ENCODE data around the gene IL34. TPM values are rescaled to one million over a fixed set of nuclear protein-coding genes. Genes with fewer than 3 reads are reported as not detected.

Gene IL34
- total RNA-seq, 1 donor from 2014 or later = 0.86 TPM

GRCh38 chr16:70674221-70675014 lies 28.1 kb downstream of the IL34 start:
- TF ChIP-seq CTCF (conservative IDR thresholded peaks at IDR 0.05; ENCODE audit: low read depth, low read length) = no peak
- no peak overlapping the region for H3K4me3 ChIP-seq (ENCODE audit: low read depth, low read length)
- no peak for DNase-seq (ENCODE audit: low read depth)

- no peak for DNase-seq (ENCODE audit: low read depth)
- no peak overlapping the region for H3K4me3 ChIP-seq (ENCODE audit: low read depth, low read length)
- no peak for TF ChIP-seq CTCF (conservative IDR thresholded peaks at IDR 0.05; ENCODE audit: low read depth, low read length)
These were observed 29.6 kb downstream of the IL34 start for GRCh38 chr16:70675851-70676513.

GRCh38 chr16:70676675-70677498 lies 30.5 kb downstream of the IL34 start:
- TF ChIP-seq CTCF (conservative IDR thresholded peaks at IDR 0.05; ENCODE audit: low read depth, low read length) = no peak
- H3K4me3 ChIP-seq (ENCODE audit: low read depth, low read length) = no peak overlapping the region
- DNase-seq (ENCODE audit: low read depth) = no peak

GRCh38 chr16:70677499-70678120 lies 31.3 kb downstream of the IL34 start:
- no peak overlapping the region for H3K4me3 ChIP-seq (ENCODE audit: low read depth, low read length)
- TF ChIP-seq CTCF (conservative IDR thresholded peaks at IDR 0.05; ENCODE audit: low read depth, low read length) = no peak
- no peak for DNase-seq (ENCODE audit: low read depth)

GRCh38 chr16:70678121-70678897 lies 31.9 kb downstream of the IL34 start:
- no peak overlapping the region for H3K4me3 ChIP-seq (ENCODE audit: low read depth, low read length)
- TF ChIP-seq CTCF (conservative IDR thresholded peaks at IDR 0.05; ENCODE audit: low read depth, low read length) = no peak
- DNase-seq (ENCODE audit: low read depth) = no peak
